HUES6 (cell line): ENCODE measurements around the gene PCBP3.

Source experiments
- H3K27ac ChIP-seq: 2 replicates; pipeline ENCODE4 v1.7.0; 2013; ENCODE audit warnings: low read depth, mild to moderate bottlenecking, low read length, inconsistent platforms
- H3K27me3 ChIP-seq: 2 replicates; pipeline ENCODE4 v1.6.1; 2013; ENCODE audit warnings: low read length; ENCODE audit not compliant: control insufficient read depth, insufficient read depth
- H3K36me3 ChIP-seq: 2 replicates; pipeline ENCODE4 v1.6.1; 2013; ENCODE audit warnings: low read length; ENCODE audit not compliant: control insufficient read depth, insufficient read depth
- H3K4me1 ChIP-seq: 2 replicates; pipeline ENCODE4 v1.6.1; 2013; ENCODE audit warnings: low read length; ENCODE audit not compliant: control insufficient read depth, insufficient read depth
- H3K4me3 ChIP-seq: 2 replicates; pipeline ENCODE4 v1.5.1; 2013; ENCODE audit warnings: low read depth, low read length
- H3K9ac ChIP-seq: one replicate; pipeline ENCODE4 v1.6.1; 2013; ENCODE audit warnings: mild to moderate bottlenecking, low read length
- H3K9me3 ChIP-seq: 2 replicates; pipeline ENCODE4 v1.6.1; 2013; ENCODE audit warnings: low read depth, low read length; ENCODE audit not compliant: control insufficient read depth, insufficient read depth

The PCBP3 gene

GRCh38 chr21:45778686-45779085, 135.2 kb downstream of the PCBP3 start:
- Histone ChIP-seq H3K9ac (no peak overlapping the region), H3K36me3 (no peaks in the 10 kb centered on the region), H3K27me3 (no peaks in the 10 kb centered on the region)

GRCh38 chr21:45779226-45779625, 135.7 kb downstream of the PCBP3 start:
- Histone ChIP-seq H3K9ac (no peak overlapping the region), H3K36me3 (no peaks in the 10 kb centered on the region)

More at GRCh38 chr21:45778686-45779085, 135.2 kb downstream of the PCBP3 start:
- no peaks in the 10 kb centered on the region for H3K9me3 ChIP-seq
- no peaks in the 10 kb centered on the region for H3K4me1 ChIP-seq
- H3K27ac ChIP-seq: no peak overlapping the region
- no peak overlapping the region for H3K4me3 ChIP-seq

GRCh38 chr21:45780647-45781046, 137.1 kb downstream of the PCBP3 start:
- Histone ChIP-seq H3K4me1 (no peaks in the 10 kb centered on the region), H3K9me3 (no peaks in the 10 kb centered on the region), H3K36me3 (no peaks in the 10 kb centered on the region), H3K27me3 (no peaks in the 10 kb centered on the region), H3K4me3 (no peak overlapping the region), H3K27ac (no peak overlapping the region), H3K9ac (no peak overlapping the region)

More at GRCh38 chr21:45779226-45779625, 135.7 kb downstream of the PCBP3 start:
- H3K27ac ChIP-seq: no peak overlapping the region
- no peaks in the 10 kb centered on the region for H3K9me3 ChIP-seq
- no peak overlapping the region for H3K4me3 ChIP-seq
- H3K4me1 ChIP-seq: no peaks in the 10 kb centered on the region
- H3K27me3 ChIP-seq: no peaks in the 10 kb centered on the region

- H3K27me3 ChIP-seq: no peaks in the 10 kb centered on the region
- H3K27ac ChIP-seq: no peak overlapping the region
- no peak overlapping the region for H3K4me3 ChIP-seq
- H3K36me3 ChIP-seq: no peaks in the 10 kb centered on the region
- H3K4me1 ChIP-seq: no peaks in the 10 kb centered on the region
- no peak overlapping the region for H3K9ac ChIP-seq
- H3K9me3 ChIP-seq: no peaks in the 10 kb centered on the region
Measured at GRCh38 chr21:45781741-45782140, 138.2 kb downstream of the PCBP3 start.

- Histone ChIP-seq H3K27me3 (no peaks in the 10 kb centered on the region), H3K36me3 (no peaks in the 10 kb centered on the region), H3K9me3 (no peaks in the 10 kb centered on the region), H3K9ac (no peak overlapping the region), H3K4me1 (no peaks in the 10 kb centered on the region), H3K4me3 (no peak overlapping the region), H3K27ac (no peak overlapping the region)
Measured at GRCh38 chr21:45786660-45787059, 143.1 kb downstream of the PCBP3 start.

- no peaks in the 10 kb centered on the region for H3K9me3 ChIP-seq
- no peak overlapping the region for H3K4me3 ChIP-seq
- no peaks in the 10 kb centered on the region for H3K4me1 ChIP-seq
- H3K9ac ChIP-seq: no peak overlapping the region
- no peaks in the 10 kb centered on the region for H3K27me3 ChIP-seq
- no peak overlapping the region for H3K27ac ChIP-seq
- no peaks in the 10 kb centered on the region for H3K36me3 ChIP-seq
Measured at GRCh38 chr21:45787371-45787770, 143.8 kb downstream of the PCBP3 start.

GRCh38 chr21:45788198-45788597, 144.7 kb downstream of the PCBP3 start:
- Histone ChIP-seq H3K27ac (no peak overlapping the region), H3K4me3 (no peak overlapping the region), H3K4me1 (no peaks in the 10 kb centered on the region), H3K27me3 (no peaks in the 10 kb centered on the region), H3K36me3 (no peaks in the 10 kb centered on the region), H3K9ac (no peak overlapping the region), H3K9me3 (no peaks in the 10 kb centered on the region)

- Histone ChIP-seq H3K36me3 (no peaks in the 10 kb centered on the region), H3K9ac (no peak overlapping the region), H3K4me3 (no peak overlapping the region), H3K27ac (no peak overlapping the region), H3K27me3 (no peaks in the 10 kb centered on the region), H3K9me3 (no peaks in the 10 kb centered on the region), H3K4me1 (no peaks in the 10 kb centered on the region)
Measured at GRCh38 chr21:45788637-45789506, 145.3 kb downstream of the PCBP3 start.

GRCh38 chr21:45790427-45790826, 146.9 kb downstream of the PCBP3 start:
- no peak overlapping the region for H3K27ac ChIP-seq

GRCh38 chr21:45791562-45792418, 148.3 kb downstream of the PCBP3 start:
- Histone ChIP-seq H3K4me1 (no peaks in the 10 kb centered on the region), H3K9me3 (no peaks in the 10 kb centered on the region), H3K27me3 (no peaks in the 10 kb centered on the region), H3K4me3 (no peak overlapping the region), H3K9ac (no peak overlapping the region), H3K27ac (no peak overlapping the region), H3K36me3 (no peaks in the 10 kb centered on the region)

More at GRCh38 chr21:45790427-45790826, 146.9 kb downstream of the PCBP3 start:
- no peaks in the 10 kb centered on the region for H3K9me3 ChIP-seq
- H3K4me1 ChIP-seq: no peaks in the 10 kb centered on the region
- H3K9ac ChIP-seq: no peak overlapping the region
- no peaks in the 10 kb centered on the region for H3K27me3 ChIP-seq
- no peaks in the 10 kb centered on the region for H3K36me3 ChIP-seq
- no peak overlapping the region for H3K4me3 ChIP-seq
